Activated CD8-positive, alpha-beta T cell treated with anti-CD3 and anti-CD28 coated beads, Interleukin-2, amount 10 ng/mL, durations not matched to agents 7 days and 5 days (primary cell): ENCODE data around the gene AKAP9. TPM values are rescaled to one million over a fixed set of nuclear protein-coding genes. Genes with fewer than 3 reads are reported as not detected.
"Not testable (repeated sequence)": the region's sequence is repeated elsewhere in the genome, so short reads cannot be mapped to it uniquely, and the experiment has no call there.

Experiments used
- ATAC-seq: fragments of 150-1000 bp; cut with Tn5 transposase; one replicate; pipeline ENCODE4 v1.10.0; 2021; ENCODE audit warnings: moderate library complexity
- CTCF ChIA-PET: fragments of 350-600 bp; sonication (Branson Sonifier 250); formaldehyde crosslinking; loops from one replicate; lab custom pipeline; 2021; ENCODE audit warnings: antibody characterized with exemption; lab: Charles Lee
- POLR2A ChIA-PET: fragments of 350-600 bp; sonication (Branson Sonifier 250); formaldehyde crosslinking; loops from one replicate; lab custom pipeline; 2021; ENCODE audit warnings: antibody characterized with exemption; lab: Charles Lee
- DNase-seq: peaks from one replicate; pipeline ENCODE4 v3.0.0-alpha.2; 2020
- H3K27ac Mint-ChIP-seq: one replicate; pipeline ENCODE4 v1.8.0; 2021; ENCODE audit warnings: mild to moderate bottlenecking, mixed read lengths
- H3K27me3 Mint-ChIP-seq: one replicate; pipeline ENCODE4 v1.8.0; 2021; ENCODE audit warnings: low read depth, mixed read lengths
- H3K36me3 Mint-ChIP-seq: one replicate; pipeline ENCODE4 v1.8.0; 2021; ENCODE audit warnings: low read depth, mixed read lengths
- H3K4me1 Mint-ChIP-seq: one replicate; pipeline ENCODE4 v1.8.0; 2021; ENCODE audit warnings: low read depth, mixed read lengths
- H3K4me3 Mint-ChIP-seq: one replicate; pipeline ENCODE4 v1.8.0; 2021; ENCODE audit warnings: mild to moderate bottlenecking, mixed read lengths
- H3K9me3 Mint-ChIP-seq: one replicate; pipeline ENCODE4 v1.8.0; 2022; ENCODE audit warnings: mixed read lengths; ENCODE audit not compliant: insufficient read depth
- total RNA-seq, 2 experiments: library from RNA; stranded (reverse); gene quantifications; one replicate each; pipeline ENCODE4 v1.2.3, GENCODE V29; 2021

The AKAP9 gene
- total RNA-seq, 2 experiments from 2014 or later, result 32.7 to 41.5 TPM

DNA sequence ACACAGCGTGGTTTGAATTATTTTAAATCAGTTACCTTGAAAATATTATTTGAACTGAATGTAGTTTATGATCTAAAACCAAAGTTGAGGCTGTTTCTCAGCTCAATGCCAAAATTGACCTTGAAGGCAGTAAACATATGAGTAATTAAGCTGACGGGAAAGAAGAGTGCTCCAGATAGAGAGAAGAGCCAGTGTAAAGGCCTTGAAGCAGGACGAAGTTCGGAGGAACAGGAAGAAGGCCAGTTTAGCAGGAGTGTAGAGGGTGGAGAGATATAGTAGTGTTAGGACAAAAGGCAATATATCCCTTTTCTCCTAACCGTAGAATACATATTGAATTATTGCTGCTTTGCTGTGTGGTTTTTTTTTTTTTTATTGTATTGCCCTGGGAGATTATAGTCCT is 130.4 kb downstream of the AKAP9 start:
- Mint-ChIP-seq H3K9me3 (no peaks in the 10 kb centered on the region), H3K36me3 (peaks cover 28% of the 10 kb centered on the region), H3K27ac (no peak overlapping the region), H3K4me3 (no peak overlapping the region), H3K27me3 (no peaks in the 10 kb centered on the region), H3K4me1 (peaks cover 6% of the 10 kb centered on the region)
- POLR2A ChIA-PET, result no interaction called here
- no peak for DNase-seq
- ATAC-seq, result no peak
- CTCF ChIA-PET, result interaction anchor here (1.8 kb wide), 1 partner anchor 11 kb away, joined by 5 read pairs; no protein-coding TSS in a partner anchor

DNA sequence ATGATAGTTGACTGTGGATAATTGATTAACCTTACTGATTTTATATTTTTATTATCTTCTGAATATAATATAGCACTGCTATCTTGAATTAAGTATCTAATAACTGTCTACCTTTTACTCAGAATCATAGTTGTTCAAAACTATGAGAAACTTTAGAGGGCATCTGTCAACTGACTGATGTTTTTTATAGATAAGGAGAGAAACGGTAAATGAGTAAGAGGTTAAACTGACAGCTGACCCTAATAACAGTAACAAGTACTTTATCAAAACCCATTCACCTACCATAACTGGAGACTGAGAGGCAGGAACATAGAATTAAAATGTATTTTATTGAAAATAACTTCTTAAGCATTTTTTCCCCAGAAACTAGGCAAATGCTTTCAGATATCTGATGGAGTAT is 131.5 kb downstream of the AKAP9 start:
- ATAC-seq (no peak), DNase-seq (no peak)
- POLR2A ChIA-PET, result no interaction called here
- peaks cover 26% of the 10 kb centered on the region for H3K36me3 Mint-ChIP-seq
- peaks cover 6% of the 10 kb centered on the region for H3K4me1 Mint-ChIP-seq
- no peaks in the 10 kb centered on the region for H3K9me3 Mint-ChIP-seq
- CTCF ChIA-PET, result interaction anchor here (0.5 to 1.8 kb wide), 2 partner anchors 12 to 364 kb away, joined by 3 to 5 read pairs; no protein-coding TSS in a partner anchor
- H3K27ac Mint-ChIP-seq, result no peak overlapping the region
- H3K4me3 Mint-ChIP-seq, result no peak overlapping the region
- no peaks in the 10 kb centered on the region for H3K27me3 Mint-ChIP-seq

DNA sequence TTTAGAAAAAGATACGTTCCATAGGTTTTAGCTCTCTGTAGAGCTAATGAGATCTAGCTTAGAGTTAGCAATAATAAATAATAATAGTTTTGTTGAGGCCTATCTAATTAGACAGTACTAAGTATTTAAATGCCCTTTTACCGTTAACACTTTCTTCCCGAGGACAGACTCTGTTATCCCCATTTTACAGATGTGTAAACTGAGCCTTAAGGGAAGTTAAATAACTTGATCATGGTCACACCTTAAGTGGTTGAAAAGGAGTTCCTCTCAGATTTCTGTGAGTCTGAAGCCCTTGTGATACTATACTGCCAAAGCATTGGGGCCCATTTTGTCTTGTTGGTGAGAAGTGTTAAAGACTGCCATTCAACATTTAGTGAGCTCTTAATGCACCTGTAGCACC is 132.0 kb downstream of the AKAP9 start:
- POLR2A ChIA-PET, result no interaction called here
- Mint-ChIP-seq H3K27ac (no peak overlapping the region), H3K36me3 (peaks cover 24% of the 10 kb centered on the region), H3K4me1 (peaks cover 6% of the 10 kb centered on the region), H3K4me3 (no peak overlapping the region), H3K9me3 (no peaks in the 10 kb centered on the region), H3K27me3 (no peaks in the 10 kb centered on the region)
- CTCF ChIA-PET, result interaction anchor here (0.7 to 1.8 kb wide), 2 partner anchors 12 to 241 kb away, joined by 3 to 5 read pairs; no protein-coding TSS in a partner anchor
- ATAC-seq (no peak), DNase-seq (no peak)

DNA sequence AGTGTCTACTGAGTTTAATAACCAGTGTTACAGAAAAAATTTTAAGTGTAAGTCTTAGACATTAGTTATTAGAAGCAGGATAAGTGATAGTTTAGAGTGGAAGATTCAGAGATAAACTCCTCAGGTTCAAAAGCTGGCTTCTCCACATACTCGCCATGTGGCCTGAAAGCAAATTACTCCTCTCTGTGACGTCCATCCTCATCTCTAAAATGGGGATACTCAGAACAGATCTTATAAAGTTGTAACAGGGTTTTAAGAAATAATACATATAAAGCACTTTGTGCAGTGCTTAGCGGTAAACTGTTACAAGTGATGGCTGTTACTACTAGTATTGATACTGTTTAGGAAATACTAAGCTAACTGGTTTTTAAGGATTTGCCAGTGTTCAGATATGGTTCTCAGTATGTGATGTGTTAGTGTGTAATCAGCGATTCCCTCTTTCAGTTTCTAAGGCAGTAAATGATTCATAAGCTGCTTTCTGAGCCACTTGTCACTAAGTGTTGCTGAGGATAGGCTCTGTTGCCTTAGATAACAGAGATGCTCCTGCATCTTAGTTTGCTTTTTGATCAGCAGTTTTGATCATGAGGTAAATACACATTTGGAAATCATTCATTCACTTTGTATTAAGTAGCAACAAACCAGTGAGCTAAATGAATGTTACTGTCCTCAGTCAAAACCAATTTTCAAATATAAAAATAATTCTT is 134.9 kb downstream of the AKAP9 start:
- Mint-ChIP-seq H3K4me3 (no peak overlapping the region), H3K36me3 (peaks cover 26% of the 10 kb centered on the region), H3K4me1 (peaks cover 6% of the 10 kb centered on the region), H3K27ac (no peak overlapping the region), H3K9me3 (no peaks in the 10 kb centered on the region), H3K27me3 (no peaks in the 10 kb centered on the region)
- POLR2A ChIA-PET, result no interaction called here
- CTCF ChIA-PET, result no interaction called here
- DNase-seq (no peak), ATAC-seq (no peak)

DNA sequence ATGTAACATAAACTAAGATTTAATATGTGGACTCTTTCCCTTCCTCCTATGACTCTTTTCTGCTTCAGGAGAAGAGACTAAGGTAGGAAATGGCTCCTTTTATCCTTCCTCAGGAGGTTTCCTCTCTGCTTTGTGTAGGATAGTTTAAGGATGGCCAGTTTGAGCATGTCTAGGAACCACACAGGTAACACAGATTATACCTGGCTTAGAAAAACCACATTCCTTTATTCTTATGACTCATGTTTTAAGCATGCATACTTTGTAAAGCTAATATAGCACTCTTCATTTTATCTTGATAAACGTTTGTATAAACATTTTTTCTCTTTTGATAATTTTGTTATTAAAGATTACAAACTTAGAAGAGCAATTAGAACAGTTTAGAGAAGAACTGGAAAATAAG is 135.8 kb downstream of the AKAP9 start:
- H3K27ac Mint-ChIP-seq, result no peak overlapping the region
- CTCF ChIA-PET, result no interaction called here
- H3K4me3 Mint-ChIP-seq, result no peak overlapping the region
- no peaks in the 10 kb centered on the region for H3K27me3 Mint-ChIP-seq
- no peak for ATAC-seq
- no peaks in the 10 kb centered on the region for H3K9me3 Mint-ChIP-seq
- POLR2A ChIA-PET, result no interaction called here
- DNase-seq, result no peak
- H3K4me1 Mint-ChIP-seq, result peaks cover 6% of the 10 kb centered on the region
- H3K36me3 Mint-ChIP-seq, result peaks cover 21% of the 10 kb centered on the region

DNA sequence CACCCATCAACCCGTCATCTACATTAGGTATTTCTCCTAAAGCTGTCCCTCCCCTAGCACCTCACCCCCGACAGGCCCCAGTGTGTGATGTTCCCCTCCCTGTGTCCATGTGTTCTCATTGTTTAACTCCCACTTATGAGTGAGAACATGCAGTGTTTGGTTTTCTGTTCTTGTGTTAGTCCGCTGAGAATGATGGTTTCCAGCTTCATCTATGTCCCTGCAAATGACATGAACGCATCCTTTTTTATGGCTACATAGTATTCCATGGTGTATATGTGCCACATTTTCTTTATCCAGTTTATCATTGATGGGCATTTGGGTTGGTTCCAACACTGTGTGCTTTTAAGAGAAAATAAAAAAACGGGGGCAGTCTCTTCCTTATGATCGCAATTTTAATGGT is 143.3 kb downstream of the AKAP9 start:
- POLR2A ChIA-PET, CTCF ChIA-PET, H3K4me3 Mint-ChIP-seq, DNase-seq, H3K27me3 Mint-ChIP-seq, H3K27ac Mint-ChIP-seq, H3K9me3 Mint-ChIP-seq, H3K4me1 Mint-ChIP-seq, ATAC-seq: not testable (repeated sequence)
- peaks cover 41% of the 10 kb centered on the region for H3K36me3 Mint-ChIP-seq

DNA sequence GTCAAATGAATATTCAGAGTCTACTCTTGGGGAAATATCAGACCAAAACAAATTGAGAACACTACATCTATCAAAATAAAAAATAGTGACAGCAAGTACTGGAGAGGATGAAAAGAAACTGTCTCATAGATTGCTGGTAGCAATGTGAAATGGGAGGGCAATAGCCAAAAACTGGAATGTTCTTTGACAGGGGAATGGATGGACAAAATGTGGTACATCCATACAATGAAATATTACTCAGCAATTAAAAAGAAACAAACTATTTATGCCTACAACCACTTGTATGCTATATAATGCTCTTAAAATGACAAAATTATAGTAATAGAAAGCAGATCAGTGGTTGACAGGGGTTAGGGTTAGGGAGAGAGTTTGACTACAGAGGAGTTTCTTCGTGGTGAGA is 147.6 kb downstream of the AKAP9 start:
- CTCF ChIA-PET, result no interaction called here
- peaks cover 49% of the 10 kb centered on the region for H3K36me3 Mint-ChIP-seq

DNA sequence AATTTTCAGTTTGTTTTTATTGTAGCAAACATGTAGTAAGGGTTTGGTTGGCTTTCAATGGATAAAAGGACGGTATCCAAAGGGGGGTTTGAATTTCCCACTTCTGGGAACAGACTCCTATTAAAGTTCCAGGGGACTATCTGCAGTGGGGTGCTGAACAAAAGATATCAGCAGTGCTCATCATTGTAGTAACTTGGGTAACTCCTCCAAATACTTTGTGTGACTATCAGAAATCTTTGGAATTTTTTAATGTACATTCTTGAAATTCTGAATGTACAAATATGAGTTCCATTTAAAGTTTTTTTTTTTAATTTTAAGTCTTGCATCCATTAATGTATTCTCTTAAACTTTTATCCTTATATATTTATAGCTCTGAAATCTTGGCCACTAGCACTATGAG is 151.5 kb downstream of the AKAP9 start:
- no peaks in the 10 kb centered on the region for H3K27me3 Mint-ChIP-seq
- H3K36me3 Mint-ChIP-seq, result peaks cover 43% of the 10 kb centered on the region
- no peaks in the 10 kb centered on the region for H3K4me1 Mint-ChIP-seq
- DNase-seq, result no peak
- H3K27ac Mint-ChIP-seq, result no peak overlapping the region
- no peak overlapping the region for H3K4me3 Mint-ChIP-seq
- ATAC-seq, result no peak
- H3K9me3 Mint-ChIP-seq, result no peaks in the 10 kb centered on the region
- ChIA-PET POLR2A (interaction anchor here (0.7 kb wide), 1 partner anchor 145 kb away, joined by 6 read pairs; no protein-coding TSS in a partner anchor), CTCF (interaction anchor here (0.7 to 1.6 kb wide), 2 partner anchors 10 to 222 kb away, joined by 3 read pairs; no protein-coding TSS in a partner anchor)

More for the DNA sequence above, 147.6 kb downstream of the AKAP9 start:
- Mint-ChIP-seq H3K27me3 (no peaks in the 10 kb centered on the region), H3K4me1 (no peaks in the 10 kb centered on the region), H3K27ac (no peak overlapping the region), H3K4me3 (no peak overlapping the region), H3K9me3 (no peaks in the 10 kb centered on the region)
- DNase-seq, result no peak
- POLR2A ChIA-PET, result no interaction called here
- ATAC-seq, result no peak

DNA sequence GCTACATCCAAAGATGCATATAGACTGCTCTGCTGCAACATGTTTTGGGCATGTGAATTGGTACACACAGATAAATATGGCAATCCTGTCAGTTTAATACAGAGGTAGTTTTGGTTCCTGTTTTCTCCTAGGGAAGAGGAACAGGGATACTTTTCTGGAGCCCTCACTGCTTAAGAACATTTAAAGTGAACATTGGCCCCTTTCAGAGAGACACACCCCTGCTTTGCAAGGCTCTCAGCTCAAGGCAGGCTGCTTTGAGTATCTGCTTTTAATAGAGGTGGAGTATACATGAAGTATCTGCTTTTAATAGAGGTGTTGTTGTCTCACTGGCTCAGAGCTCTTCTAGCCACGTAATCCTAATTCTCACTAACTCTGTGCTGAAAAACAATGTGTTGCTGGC is 154.7 kb downstream of the AKAP9 start:
- Mint-ChIP-seq H3K27me3 (no peaks in the 10 kb centered on the region), H3K27ac (no peak overlapping the region), H3K4me1 (no peaks in the 10 kb centered on the region), H3K36me3 (peaks cover 43% of the 10 kb centered on the region), H3K9me3 (no peaks in the 10 kb centered on the region), H3K4me3 (no peak overlapping the region)
- ChIA-PET POLR2A (no interaction called here), CTCF (no interaction called here)
- no peak for DNase-seq
- no peak for ATAC-seq

DNA sequence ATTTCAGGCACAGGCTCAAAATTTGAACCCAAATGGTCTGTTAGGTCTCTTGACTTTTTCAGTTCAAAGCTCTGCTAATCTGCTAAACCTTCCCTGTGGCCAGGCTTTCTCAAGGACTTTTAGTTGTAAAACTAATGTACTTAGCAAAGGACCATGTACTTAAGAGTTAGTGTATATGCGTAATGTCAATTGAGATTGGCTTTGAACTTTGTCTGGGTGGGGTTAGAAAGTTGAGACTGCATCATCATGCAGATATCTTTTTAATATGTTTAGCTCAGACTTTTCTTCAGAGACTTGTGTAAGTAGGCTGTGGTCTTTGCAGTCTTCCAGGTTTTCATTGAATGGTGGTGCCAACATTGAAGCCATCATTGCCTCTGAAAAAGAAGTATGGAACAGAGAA is 159.9 kb downstream of the AKAP9 start:
- Mint-ChIP-seq H3K9me3 (no peaks in the 10 kb centered on the region), H3K36me3 (peaks cover 42% of the 10 kb centered on the region), H3K27ac (no peak overlapping the region), H3K4me1 (no peaks in the 10 kb centered on the region), H3K4me3 (no peak overlapping the region), H3K27me3 (no peaks in the 10 kb centered on the region)
- no peak for ATAC-seq
- ChIA-PET CTCF (no interaction called here), POLR2A (interaction anchor here (0.5 kb wide), 1 partner anchor 436 kb away, joined by 3 read pairs; no protein-coding TSS in a partner anchor)
- no peak for DNase-seq

DNA sequence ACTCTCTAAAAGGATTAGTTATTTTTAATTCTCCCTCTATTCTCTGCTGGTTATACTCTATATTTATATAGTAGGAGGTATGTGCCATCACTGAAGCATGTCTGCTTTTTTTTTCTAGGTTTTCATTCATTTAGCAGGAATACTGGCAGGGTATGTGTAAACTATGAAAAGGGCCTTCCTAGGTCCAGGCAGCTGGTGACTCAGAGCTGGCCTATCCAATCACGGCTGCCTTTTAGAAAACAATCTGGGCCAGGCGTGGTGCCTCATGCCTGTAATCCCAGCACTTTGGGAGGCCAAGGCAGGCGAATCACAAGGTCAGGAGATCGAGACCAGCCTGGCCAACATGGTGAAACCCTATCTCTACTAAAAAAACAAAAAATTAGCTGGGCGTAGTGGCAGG is 162.2 kb downstream of the AKAP9 start:
- CTCF ChIA-PET, ATAC-seq, H3K9me3 Mint-ChIP-seq, H3K4me3 Mint-ChIP-seq, H3K27ac Mint-ChIP-seq, POLR2A ChIA-PET, H3K4me1 Mint-ChIP-seq, DNase-seq, H3K27me3 Mint-ChIP-seq: not testable (repeated sequence)
- peaks cover 38% of the 10 kb centered on the region for H3K36me3 Mint-ChIP-seq

DNA sequence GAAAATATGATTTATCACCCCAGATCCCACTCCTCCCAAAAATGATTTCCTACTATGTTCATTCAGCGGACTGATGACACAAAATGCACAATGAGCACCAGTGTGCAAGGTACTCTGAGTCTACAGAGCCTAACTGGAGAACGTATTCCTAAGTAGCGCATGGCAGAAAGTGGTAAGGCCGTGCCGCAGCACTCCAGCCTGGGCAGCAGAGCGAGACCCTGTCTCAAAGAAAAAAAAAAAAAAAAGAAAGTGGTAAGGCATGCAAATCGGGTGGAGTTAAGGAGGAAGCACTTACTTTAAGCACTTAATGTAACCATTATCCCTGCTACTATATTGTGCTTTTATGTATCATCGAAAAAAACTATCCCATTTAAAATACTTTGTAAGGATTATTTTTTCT is 168.2 kb downstream of the AKAP9 start:
- ATAC-seq, result no peak
- H3K9me3 Mint-ChIP-seq, result no peaks in the 10 kb centered on the region

More for the DNA sequence above, 168.2 kb downstream of the AKAP9 start:
- no peak for DNase-seq
- POLR2A ChIA-PET, result no interaction called here
- Mint-ChIP-seq H3K4me1 (no peaks in the 10 kb centered on the region), H3K4me3 (no peak overlapping the region), H3K27ac (no peak overlapping the region), H3K36me3 (peaks cover 26% of the 10 kb centered on the region), H3K27me3 (no peaks in the 10 kb centered on the region)
- CTCF ChIA-PET, result interaction anchor here (1.0 kb wide), 1 partner anchor 24 kb away, joined by 3 read pairs; no protein-coding TSS in a partner anchor
